CD4-positive, alpha-beta memory T cell (primary cell): ENCODE measurements around the gene TSC2. TPM values are rescaled to one million over a fixed set of nuclear protein-coding genes. Genes with fewer than 3 reads are reported as not detected.
A peak's percentile ranks its signal among the peaks of the same experiment; 100 is the strongest.

Experiments used
- CTCF ChIA-PET: fragments of 350-600 bp; sonication (Branson Sonifier 250); formaldehyde crosslinking; loops from one replicate; lab custom pipeline; 2021; ENCODE audit warnings: inconsistent platforms; ENCODE audit not compliant: partially characterized antibody; lab: Charles Lee
- POLR2A ChIA-PET: fragments of 350-600 bp; sonication (Branson Sonifier 250); formaldehyde crosslinking; loops from one replicate; lab custom pipeline; 2021; ENCODE audit not compliant: partially characterized antibody; lab: Charles Lee
- DNase-seq, 5 donors: peaks; one replicate each; pipeline versions ENCODE4 v3.0.0 to v3.0.0-alpha.2; 2020 to 2022; ENCODE audit warnings: mixed read lengths in 1 of 5
- H3K27ac ChIP-seq: one replicate; pipeline ENCODE4 v1.7.0; 2013; ENCODE audit warnings: low read depth, low read length
- H3K27me3 ChIP-seq: 2 replicates; pipeline ENCODE4 v1.7.0; 2013; ENCODE audit warnings: mild to moderate bottlenecking, low read length, moderate library complexity; ENCODE audit not compliant: insufficient read depth
- H3K36me3 ChIP-seq: 2 replicates; pipeline ENCODE4 v1.7.0; 2013; ENCODE audit warnings: mild to moderate bottlenecking, low read length, moderate library complexity; ENCODE audit not compliant: insufficient read depth
- H3K4me1 ChIP-seq: 2 replicates; pipeline ENCODE4 v1.7.0; 2013; ENCODE audit warnings: mild to moderate bottlenecking, low read length, moderate library complexity; ENCODE audit not compliant: insufficient read depth
- H3K4me3 ChIP-seq, 2 donors: one replicate each; pipeline ENCODE4 v1.7.0; 2013; ENCODE audit warnings: low read length in 2 of 2, mild to moderate bottlenecking in 1 of 2
- H3K9me3 ChIP-seq, 2 donors: one replicate each; pipeline ENCODE4 v1.7.0; 2013; ENCODE audit warnings: low read length in 2 of 2, control low read depth in 1 of 2; ENCODE audit not compliant: control insufficient read depth in 1 of 2
- H3K27ac Mint-ChIP-seq, 7 donors: one replicate each; pipeline ENCODE4 v1.8.0; 2020 to 2021; ENCODE audit warnings: mixed read lengths in 7 of 7, mild to moderate bottlenecking in 6 of 7, inconsistent platforms in 3 of 7, moderate library complexity in 3 of 7
- H3K27me3 Mint-ChIP-seq, 2 donors: one replicate each; pipeline ENCODE4 v1.8.0; 2020 to 2021; ENCODE audit warnings: mixed read lengths in 2 of 2
- H3K36me3 Mint-ChIP-seq, 2 donors: one replicate each; pipeline ENCODE4 v1.8.0; 2020 to 2021; ENCODE audit warnings: mixed read lengths in 2 of 2, inconsistent platforms in 1 of 2, mild to moderate bottlenecking in 1 of 2
- H3K4me1 Mint-ChIP-seq, 4 donors: one replicate each; pipeline ENCODE4 v1.8.0; 2020 to 2021; ENCODE audit warnings: mixed read lengths in 4 of 4, mild to moderate bottlenecking in 1 of 4
- H3K4me3 Mint-ChIP-seq, 8 donors: one replicate each; pipeline ENCODE4 v1.8.0; 2020 to 2021; ENCODE audit warnings: mixed read lengths in 8 of 8, mild to moderate bottlenecking in 7 of 8, moderate library complexity in 6 of 8, inconsistent platforms in 3 of 8
- H3K9me3 Mint-ChIP-seq, 8 donors: one replicate each; pipeline ENCODE4 v1.8.0; 2020 to 2021; ENCODE audit warnings: mixed read lengths in 8 of 8, mild to moderate bottlenecking in 5 of 8, inconsistent platforms in 3 of 8, moderate library complexity in 1 of 8
- intact Hi-C: fragments of 100-400 bp; cut with micrococcal nuclease; formaldehyde crosslinking; loops from one replicate; pipeline ENCODE4 v1.15.1; 2023
- polyA plus RNA-seq, 2 donors: library from polyadenylated mRNA; unstranded; fragments of 300-500 nt; fragmentation: Illumina TruSeq; gene quantifications; one replicate each; pipeline ENCODE4 v1.2.3, GENCODE V29; 2021
- total RNA-seq, 2 experiments: library from RNA; stranded (reverse); gene quantifications; one replicate each; pipeline ENCODE4 v1.2.3, GENCODE V29; 2021

TSC2 gene
- total and polyA plus RNA-seq, 4 experiments from 2014 or later, result 20.7 to 177 (median 104) TPM

DNA sequence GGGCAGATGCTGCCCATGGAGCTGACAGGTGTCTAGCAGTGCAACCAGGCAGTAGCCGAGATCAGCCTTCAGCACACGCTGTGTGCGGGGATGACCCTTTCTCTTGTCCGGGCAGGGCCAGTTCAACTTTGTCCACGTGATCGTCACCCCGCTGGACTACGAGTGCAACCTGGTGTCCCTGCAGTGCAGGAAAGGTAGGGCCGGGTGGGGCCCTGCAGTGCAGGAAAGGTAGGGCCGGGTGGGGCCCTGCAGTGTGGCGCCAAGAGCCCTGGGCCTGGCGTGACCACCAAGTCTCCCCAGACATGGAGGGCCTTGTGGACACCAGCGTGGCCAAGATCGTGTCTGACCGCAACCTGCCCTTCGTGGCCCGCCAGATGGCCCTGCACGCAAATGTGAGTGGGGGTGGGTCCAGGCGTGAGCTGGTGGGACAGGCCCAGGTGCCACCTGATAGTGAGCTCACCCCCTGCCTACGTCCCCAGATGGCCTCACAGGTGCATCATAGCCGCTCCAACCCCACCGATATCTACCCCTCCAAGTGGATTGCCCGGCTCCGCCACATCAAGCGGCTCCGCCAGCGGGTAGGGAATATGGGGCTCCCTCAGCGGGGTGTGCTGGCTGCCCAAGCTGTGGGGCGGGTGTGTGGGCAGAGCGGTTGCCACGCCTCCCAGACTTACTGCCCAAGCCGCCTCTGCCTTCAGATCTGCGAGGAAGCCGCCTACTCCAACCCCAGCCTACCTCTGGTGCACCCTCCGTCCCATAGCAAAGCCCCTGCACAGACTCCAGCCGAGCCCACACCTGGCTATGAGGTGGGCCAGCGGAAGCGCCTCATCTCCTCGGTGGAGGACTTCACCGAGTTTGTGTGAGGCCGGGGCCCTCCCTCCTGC lies 40.2 kb downstream of the TSC2 start:
- peak overlapping the region in 1 of 8 donors; percentile 64 for H3K4me3 Mint-ChIP-seq
- H3K27ac Mint-ChIP-seq, result peak overlapping the region in 4 of 7 donors; percentile 21 to 57 (median 41)
- H3K36me3 Mint-ChIP-seq, result peaks cover 0 to 21% of the 10 kb centered on the region in 2 donors
- no peak for DNase-seq
- Histone ChIP-seq H3K27ac (no peak overlapping the region), H3K27me3 (no peaks in the 10 kb centered on the region), H3K9me3 (no peaks in the 10 kb centered on the region), H3K36me3 (peaks cover 6% of the 10 kb centered on the region), H3K4me1 (no peaks in the 10 kb centered on the region), H3K4me3 (no peak overlapping the region)
- H3K9me3 Mint-ChIP-seq, result no peaks in the 10 kb centered on the region
- no peaks in the 10 kb centered on the region for H3K4me1 Mint-ChIP-seq
- intact Hi-C loops, result no loop called here
- no peaks in the 10 kb centered on the region for H3K27me3 Mint-ChIP-seq
- ChIA-PET POLR2A (no interaction called here), CTCF (interaction anchor here (0.6 kb wide), 1 partner anchor 216 kb away, joined by 3 read pairs; the partner anchor contains the start of gene MEIOB)

DNA sequence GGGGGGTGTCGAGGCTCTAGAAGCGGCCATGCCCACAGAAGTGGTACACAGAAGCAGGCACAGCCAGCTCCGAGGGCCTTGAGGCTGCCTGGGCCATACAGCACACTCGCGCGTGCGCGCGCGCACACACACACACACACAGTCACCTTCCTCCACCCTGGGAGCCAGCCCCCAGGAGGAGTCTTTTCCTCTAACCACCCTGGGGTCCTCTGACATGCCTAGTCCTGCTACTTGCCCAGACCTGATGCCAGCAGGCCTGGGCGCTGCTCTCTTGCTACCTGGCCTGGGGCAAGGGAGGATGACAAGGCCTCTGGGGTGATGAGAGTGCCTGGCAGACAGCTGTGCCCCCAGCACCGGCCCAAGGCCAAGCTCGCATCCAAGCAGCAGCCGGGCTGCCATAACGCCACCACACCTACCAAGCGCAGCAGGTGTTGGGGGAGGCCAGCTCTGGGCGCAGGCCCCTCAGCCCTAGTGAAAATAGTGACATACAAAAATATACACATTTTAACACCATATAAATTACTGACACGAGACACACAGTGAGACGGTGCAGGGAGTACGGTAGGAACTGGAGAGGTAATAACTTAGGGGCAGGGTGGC lies 41.1 kb downstream of the TSC2 start:
- Mint-ChIP-seq H3K9me3 (no peaks in the 10 kb centered on the region), H3K27me3 (no peaks in the 10 kb centered on the region), H3K27ac (peak overlapping the region in 3 of 7 donors; percentile 21 to 61 (median 31)), H3K4me1 (no peaks in the 10 kb centered on the region), H3K36me3 (peaks cover 0 to 23% of the 10 kb centered on the region in 2 donors), H3K4me3 (no peak overlapping the region)
- H3K4me1 ChIP-seq, result no peaks in the 10 kb centered on the region
- H3K27me3 ChIP-seq, result no peaks in the 10 kb centered on the region
- POLR2A ChIA-PET, result no interaction called here
- no peak overlapping the region for H3K27ac ChIP-seq
- CTCF ChIA-PET, result no interaction called here
- H3K4me3 ChIP-seq, result no peak overlapping the region
- no peak for DNase-seq
- H3K36me3 ChIP-seq, result peaks cover 6% of the 10 kb centered on the region
- intact Hi-C loops, result no loop called here
- H3K9me3 ChIP-seq, result no peaks in the 10 kb centered on the region

DNA sequence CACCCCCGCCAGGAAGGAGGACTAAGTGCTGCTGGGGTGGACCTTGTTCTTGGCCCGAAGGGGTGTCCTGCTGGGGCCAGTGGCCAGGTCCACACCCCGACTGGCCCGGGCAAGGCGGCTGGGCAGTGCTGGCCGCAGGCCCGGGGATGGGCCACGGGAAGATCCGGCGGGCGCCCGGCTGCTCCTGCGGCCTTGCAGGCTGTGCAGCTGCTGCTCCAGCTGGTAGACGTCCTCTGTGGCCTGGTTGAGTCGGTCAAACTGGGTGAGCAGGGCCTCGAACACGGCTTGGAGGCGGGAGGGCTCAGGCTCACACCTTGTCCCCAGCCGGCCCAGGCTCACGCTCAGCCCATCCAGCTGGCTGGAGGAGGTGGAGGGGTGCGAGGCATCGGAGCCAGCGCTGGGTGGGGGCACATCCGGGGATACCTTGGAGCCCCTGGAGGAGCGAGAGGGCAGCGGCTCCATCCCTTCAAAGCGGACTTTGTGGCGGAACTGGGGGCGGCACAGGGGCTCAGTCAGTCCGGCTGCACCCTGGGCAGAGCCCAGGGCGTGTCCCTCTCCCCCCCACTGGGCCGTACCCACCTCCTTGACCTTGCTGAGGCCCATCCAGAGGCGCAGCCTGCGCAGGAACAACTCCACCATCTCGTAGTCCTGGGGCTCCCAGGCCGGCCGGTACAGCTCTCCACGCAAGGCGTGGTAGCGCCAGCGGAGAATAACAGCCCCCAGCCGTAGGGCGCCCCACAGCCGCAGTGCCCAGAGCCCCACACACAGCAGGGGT lies 42.1 kb downstream of the TSC2 start:
- Mint-ChIP-seq H3K36me3 (peaks cover 0 to 23% of the 10 kb centered on the region in 2 donors), H3K4me3 (no peak overlapping the region), H3K27me3 (no peaks in the 10 kb centered on the region), H3K4me1 (no peaks in the 10 kb centered on the region), H3K9me3 (no peaks in the 10 kb centered on the region), H3K27ac (peak overlapping the region in 1 of 7 donors; percentile 47)
- intact Hi-C loops, result no loop called here
- POLR2A ChIA-PET, result no interaction called here
- H3K36me3 ChIP-seq, result peaks cover 6% of the 10 kb centered on the region
- no peaks in the 10 kb centered on the region for H3K9me3 ChIP-seq
- H3K27me3 ChIP-seq, result no peaks in the 10 kb centered on the region
- H3K4me1 ChIP-seq, result no peaks in the 10 kb centered on the region
- no peak for DNase-seq
- CTCF ChIA-PET, result no interaction called here
- H3K4me3 ChIP-seq, result no peak overlapping the region
- no peak overlapping the region for H3K27ac ChIP-seq

DNA sequence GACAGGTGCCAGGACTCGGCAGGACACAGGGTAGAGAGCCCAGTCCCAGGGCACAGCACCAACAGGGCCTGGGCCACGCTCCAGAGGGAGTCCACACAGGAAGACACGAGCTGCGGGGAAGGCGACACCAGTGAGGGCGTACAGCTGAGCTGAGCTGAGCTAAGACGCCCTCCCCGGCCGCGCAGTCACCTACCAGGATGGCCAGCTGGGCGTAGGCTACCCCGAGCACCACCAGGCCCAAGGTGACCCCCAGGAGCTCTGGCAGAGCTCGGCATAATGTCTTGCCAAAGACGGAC lies 42.6 kb downstream of the TSC2 start:
- H3K9me3 Mint-ChIP-seq, result no peaks in the 10 kb centered on the region
- Histone ChIP-seq H3K4me1 (no peaks in the 10 kb centered on the region), H3K9me3 (no peaks in the 10 kb centered on the region), H3K36me3 (peaks cover 3% of the 10 kb centered on the region), H3K27me3 (no peaks in the 10 kb centered on the region), H3K27ac (no peak overlapping the region), H3K4me3 (no peak overlapping the region)
- peak overlapping the region in 1 of 8 donors; percentile 34 for H3K4me3 Mint-ChIP-seq
- peak overlapping the region in 1 of 7 donors; percentile 29 for H3K27ac Mint-ChIP-seq
- no peaks in the 10 kb centered on the region for H3K4me1 Mint-ChIP-seq
- H3K36me3 Mint-ChIP-seq, result peaks cover 0 to 23% of the 10 kb centered on the region in 2 donors
- CTCF ChIA-PET, result no interaction called here
- DNase-seq, result no peak
- H3K27me3 Mint-ChIP-seq, result no peaks in the 10 kb centered on the region
- POLR2A ChIA-PET, result no interaction called here
- intact Hi-C loops, result no loop called here

DNA sequence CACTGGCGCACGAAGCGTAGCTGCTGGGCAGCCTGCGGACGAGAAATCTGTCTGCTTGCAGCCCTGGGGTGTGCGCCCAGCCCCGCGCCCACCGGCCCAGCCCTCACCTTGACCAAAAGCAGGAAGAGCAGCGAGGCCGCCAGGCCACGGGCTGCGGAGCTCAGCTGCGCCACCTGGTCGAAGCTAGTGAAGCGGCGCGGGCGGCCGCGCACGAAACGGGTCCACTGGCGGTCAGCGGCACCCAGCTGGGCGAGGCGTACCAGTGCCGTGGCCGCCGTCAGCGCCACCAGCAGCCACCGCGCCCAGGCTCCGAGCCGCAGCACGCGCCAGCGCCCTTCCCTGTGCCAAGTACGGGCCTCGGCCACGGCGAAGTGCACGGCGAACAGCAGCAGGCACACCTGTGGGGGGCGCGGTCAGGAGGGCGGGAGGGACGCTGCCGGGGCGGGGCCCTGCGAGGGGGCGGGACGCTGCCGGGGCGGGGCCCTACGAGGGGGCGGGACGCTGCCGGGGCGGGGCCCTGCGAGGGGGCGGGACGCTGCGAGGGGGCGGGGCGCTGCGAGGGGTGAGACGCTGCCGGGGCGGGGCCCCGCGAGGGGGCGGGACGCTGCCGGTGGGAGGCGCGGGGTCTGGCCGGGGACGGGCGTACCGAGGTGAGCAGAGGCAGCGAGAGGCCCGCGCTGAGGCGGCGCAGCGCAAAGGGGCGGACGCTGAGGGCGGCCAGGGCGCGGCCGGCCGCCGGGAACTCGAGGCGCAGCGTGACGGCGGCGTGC lies 43.2 kb downstream of the TSC2 start:
- H3K4me1 ChIP-seq, result no peaks in the 10 kb centered on the region
- peak in 4 of 5 donors; percentile 25 to 43 (median 38) for DNase-seq
- Mint-ChIP-seq H3K9me3 (no peaks in the 10 kb centered on the region), H3K27me3 (no peaks in the 10 kb centered on the region), H3K27ac (peak overlapping the region in 1 of 7 donors; percentile 29), H3K4me3 (peak overlapping the region in 1 of 8 donors; percentile 34), H3K4me1 (no peaks in the 10 kb centered on the region), H3K36me3 (peaks cover 4 to 25% of the 10 kb centered on the region in 2 donors)
- ChIA-PET CTCF (no interaction called here), POLR2A (no interaction called here)
- peaks cover 3% of the 10 kb centered on the region for H3K36me3 ChIP-seq
- H3K9me3 ChIP-seq, result no peaks in the 10 kb centered on the region
- H3K27ac ChIP-seq, result no peak overlapping the region
- H3K4me3 ChIP-seq, result no peak overlapping the region
- intact Hi-C loops, result no loop called here
- no peaks in the 10 kb centered on the region for H3K27me3 ChIP-seq

DNA sequence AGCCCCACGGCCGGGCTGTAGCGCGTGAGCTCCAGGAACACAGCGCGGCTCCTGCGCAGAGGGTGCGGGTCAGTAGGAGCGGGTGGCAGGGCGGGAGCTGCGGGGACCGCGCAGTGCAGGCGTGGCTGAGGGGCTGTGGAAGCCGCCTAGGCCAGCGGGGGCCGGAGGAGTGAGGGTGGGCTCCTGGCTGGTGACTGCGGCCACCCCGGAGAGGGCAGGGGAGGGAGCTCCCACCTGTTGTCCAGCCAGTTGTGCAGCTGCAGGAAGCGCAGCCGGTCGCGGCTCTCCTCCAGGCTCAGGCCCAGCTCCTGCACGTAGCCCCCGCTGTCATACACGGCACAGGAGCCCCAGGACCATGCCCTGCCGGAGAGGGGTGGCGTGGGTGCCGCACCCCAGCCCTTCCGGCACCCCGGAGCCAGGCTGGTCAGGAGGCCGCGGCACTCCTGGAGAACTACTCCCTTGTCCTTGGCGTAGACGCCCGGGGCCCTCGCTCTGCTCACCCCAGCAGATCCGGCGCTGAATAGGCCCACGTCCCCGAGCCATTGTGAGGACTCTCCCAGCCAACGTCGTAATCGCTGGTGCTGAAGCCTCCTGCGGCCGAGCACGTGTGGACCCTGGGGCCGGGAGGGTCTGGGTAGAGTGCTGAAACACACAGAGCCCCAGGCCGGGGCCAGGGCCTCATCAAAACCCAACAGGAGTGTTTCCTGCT lies 43.9 kb downstream of the TSC2 start:
- H3K9me3 ChIP-seq, result no peaks in the 10 kb centered on the region
- ChIA-PET CTCF (no interaction called here), POLR2A (interaction anchor here (0.8 kb wide), 1 partner anchor 30 kb away, joined by 4 read pairs; no protein-coding TSS in a partner anchor)
- no peak for DNase-seq
- Mint-ChIP-seq H3K9me3 (no peaks in the 10 kb centered on the region), H3K4me1 (no peaks in the 10 kb centered on the region), H3K36me3 (peaks cover 5 to 25% of the 10 kb centered on the region in 2 donors), H3K27ac (no peak overlapping the region), H3K27me3 (no peaks in the 10 kb centered on the region), H3K4me3 (no peak overlapping the region)
- no peaks in the 10 kb centered on the region for H3K27me3 ChIP-seq
- H3K36me3 ChIP-seq, result peaks cover 3% of the 10 kb centered on the region
- H3K27ac ChIP-seq, result no peak overlapping the region
- intact Hi-C loops, result no loop called here
- H3K4me3 ChIP-seq, result no peak overlapping the region
- no peaks in the 10 kb centered on the region for H3K4me1 ChIP-seq
